GM20431 (cell line): Measurements from ENCODE around the gene TSPEAR.

Experiments used
- in situ Hi-C: fragments of 300-500 bp; cut with MseI, MboI; formaldehyde crosslinking; loops from one replicate; pipeline ENCODE4 v1.15.0; 2020; ENCODE audit warnings: low sequenced_read_pairs; ENCODE audit not compliant: unreplicated experiment

Gene TSPEAR

GRCh38 chr21:44525391-44526095 lies 185.8 kb downstream of the TSPEAR start:
- in situ Hi-C loops, result no loop called here

- in situ Hi-C loops, result no loop called here
Observed at GRCh38 chr21:44524414-44525371, 186.7 kb downstream of the TSPEAR start.

GRCh38 chr21:44523567-44524413 lies 187.6 kb downstream of the TSPEAR start:
- in situ Hi-C loops, result no loop called here

- in situ Hi-C loops, result no loop called here
Observed at GRCh38 chr21:44522753-44523204, 188.6 kb downstream of the TSPEAR start.

GRCh38 chr21:44521928-44522752 lies 189.2 kb downstream of the TSPEAR start:
- in situ Hi-C loops, result no loop called here

- in situ Hi-C loops, result no loop called here
Observed at GRCh38 chr21:44521301-44521927, 190.0 kb downstream of the TSPEAR start.

GRCh38 chr21:44520326-44521300 lies 190.8 kb downstream of the TSPEAR start:
- in situ Hi-C loops, result no loop called here

GRCh38 chr21:44519346-44520325 lies 191.7 kb downstream of the TSPEAR start:
- in situ Hi-C loops, result loop anchor here (10.0 kb wide), 1 partner anchor 275 kb away; no protein-coding TSS in a partner anchor

GRCh38 chr21:44518686-44519085 lies 192.7 kb downstream of the TSPEAR start:
- in situ Hi-C loops, result loop anchor here (10.0 kb wide), 1 partner anchor 276 kb away; no protein-coding TSS in a partner anchor

- in situ Hi-C loops, result loop anchor here (10.0 kb wide), 1 partner anchor 277 kb away; no protein-coding TSS in a partner anchor
Observed at GRCh38 chr21:44517175-44517899, 194.0 kb downstream of the TSPEAR start.

- in situ Hi-C loops, result loop anchor here (10.0 kb wide), 1 partner anchor 278 kb away; no protein-coding TSS in a partner anchor
Observed at GRCh38 chr21:44516828-44517174, 194.6 kb downstream of the TSPEAR start.

- in situ Hi-C loops, result loop anchor here (10.0 kb wide), 1 partner anchor 278 kb away; no protein-coding TSS in a partner anchor
Observed at GRCh38 chr21:44516342-44516741, 195.0 kb downstream of the TSPEAR start.

GRCh38 chr21:44515359-44516165 lies 195.8 kb downstream of the TSPEAR start:
- in situ Hi-C loops, result loop anchor here (10.0 kb wide), 1 partner anchor 279 kb away; no protein-coding TSS in a partner anchor

- in situ Hi-C loops, result loop anchor here (10.0 kb wide), 1 partner anchor 280 kb away; no protein-coding TSS in a partner anchor
Observed at GRCh38 chr21:44514746-44515358, 196.5 kb downstream of the TSPEAR start.
